Breast epithelium (tissue), 3 donors: Measurements from ENCODE around the gene MBIP.

Experiments used
- POLR2A ChIP-seq: fragments of 450-650 bp; IDR thresholded peaks from one replicate; pipeline ENCODE4 v1.6.1; 2016; ENCODE audit warnings: antibody characterized with exemption, mild to moderate bottlenecking, moderate library complexity
- POLR2AphosphoS5 ChIP-seq, 3 donors: sonication (generic); formaldehyde crosslinking; IDR thresholded peaks; one replicate each; pipeline ENCODE4 v1.6.1; 2017; ENCODE audit warnings: antibody characterized with exemption in 3 of 3
- TF ChIP-seq, protein P1 (sequence below), 3 donors: fragments of 450-650 bp; IDR thresholded peaks; one replicate each; pipeline ENCODE4 v1.5.1; 2016 to 2017; ENCODE audit warnings: antibody characterized with exemption in 3 of 3, mild to moderate bottlenecking in 3 of 3, moderate library complexity in 3 of 3

DNA sequence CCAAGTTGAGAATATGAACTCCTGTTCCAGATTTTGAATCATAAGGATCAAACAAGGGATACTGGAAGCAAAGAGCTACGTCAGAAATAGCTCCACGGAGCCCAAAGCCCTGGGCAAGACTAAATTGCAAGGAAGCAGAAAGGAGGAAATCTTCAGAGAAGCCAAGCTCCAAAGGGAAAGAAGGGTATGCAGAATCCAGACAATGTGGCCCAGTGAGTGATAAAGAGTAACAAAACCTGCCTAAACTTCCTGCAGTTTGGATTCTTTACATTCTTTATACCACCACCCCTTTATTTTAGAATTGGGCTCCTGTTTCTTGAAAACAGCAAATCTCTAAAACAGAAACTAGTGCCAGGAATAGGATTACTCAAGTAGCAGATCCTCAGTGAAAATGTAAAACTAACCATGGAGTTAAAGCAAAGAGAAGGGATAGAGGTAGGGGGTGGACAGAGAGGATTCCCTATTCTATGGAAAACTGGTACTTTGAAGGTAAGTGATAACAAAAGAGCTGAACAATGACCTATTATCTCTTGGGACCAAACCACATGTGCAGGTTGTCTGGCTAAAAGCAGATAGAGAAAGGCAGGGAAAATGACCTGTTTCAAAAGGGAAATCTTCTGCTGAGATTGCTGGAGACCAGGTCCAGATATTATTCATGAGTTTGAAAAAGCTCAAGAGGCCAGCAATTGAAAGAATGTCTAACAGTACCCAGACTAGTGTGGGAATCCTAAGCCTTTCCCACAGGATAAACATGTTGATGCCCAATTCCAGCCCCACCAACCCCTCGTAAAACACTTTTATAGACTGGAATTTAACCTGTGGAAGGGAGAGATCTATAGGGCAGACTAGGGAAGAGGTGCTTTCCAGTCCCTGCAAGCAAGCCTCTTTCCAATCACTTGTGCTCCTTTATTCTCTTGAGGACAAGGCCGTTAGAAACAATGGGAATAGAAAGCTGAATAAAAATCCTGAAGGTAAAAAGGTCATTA lies 24.5 kb downstream of the MBIP start:
- TF ChIP-seq POLR2A = no peak
- TF ChIP-seq, protein P1, sequence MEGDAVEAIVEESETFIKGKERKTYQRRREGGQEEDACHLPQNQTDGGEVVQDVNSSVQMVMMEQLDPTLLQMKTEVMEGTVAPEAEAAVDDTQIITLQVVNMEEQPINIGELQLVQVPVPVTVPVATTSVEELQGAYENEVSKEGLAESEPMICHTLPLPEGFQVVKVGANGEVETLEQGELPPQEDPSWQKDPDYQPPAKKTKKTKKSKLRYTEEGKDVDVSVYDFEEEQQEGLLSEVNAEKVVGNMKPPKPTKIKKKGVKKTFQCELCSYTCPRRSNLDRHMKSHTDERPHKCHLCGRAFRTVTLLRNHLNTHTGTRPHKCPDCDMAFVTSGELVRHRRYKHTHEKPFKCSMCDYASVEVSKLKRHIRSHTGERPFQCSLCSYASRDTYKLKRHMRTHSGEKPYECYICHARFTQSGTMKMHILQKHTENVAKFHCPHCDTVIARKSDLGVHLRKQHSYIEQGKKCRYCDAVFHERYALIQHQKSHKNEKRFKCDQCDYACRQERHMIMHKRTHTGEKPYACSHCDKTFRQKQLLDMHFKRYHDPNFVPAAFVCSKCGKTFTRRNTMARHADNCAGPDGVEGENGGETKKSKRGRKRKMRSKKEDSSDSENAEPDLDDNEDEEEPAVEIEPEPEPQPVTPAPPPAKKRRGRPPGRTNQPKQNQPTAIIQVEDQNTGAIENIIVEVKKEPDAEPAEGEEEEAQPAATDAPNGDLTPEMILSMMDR (IDR thresholded peaks at IDR 0.05) = no peak
- TF ChIP-seq POLR2AphosphoS5 (IDR thresholded peaks at IDR 0.05) = no peak
